HFFc6 (cell line): ENCODE data around the gene SAMD11. TPM values are rescaled to one million over a fixed set of nuclear protein-coding genes. Genes with fewer than 3 reads are reported as not detected.

Experiments used
- DNase-seq: peaks from one replicate; pipeline ENCODE4 v3.0.0-alpha.2; 2018
- H3K27ac Mint-ChIP-seq: 2 replicates; pipeline ENCODE4 v1.8.0; 2020; ENCODE audit warnings: mild to moderate bottlenecking, mixed read lengths
- H3K27me3 Mint-ChIP-seq: 2 replicates; pipeline ENCODE4 v1.8.0; 2021; ENCODE audit warnings: mild to moderate bottlenecking, moderate library complexity, mixed read lengths; ENCODE audit not compliant: insufficient read depth
- H3K36me3 Mint-ChIP-seq: 2 replicates; pipeline ENCODE4 v1.8.0; 2021; ENCODE audit warnings: low read depth, mixed read lengths
- H3K4me1 Mint-ChIP-seq: 2 replicates; pipeline ENCODE4 v1.8.0; 2020; ENCODE audit warnings: low read depth, mixed read lengths
- H3K4me3 Mint-ChIP-seq: 2 replicates; pipeline ENCODE4 v1.8.0; 2020; ENCODE audit warnings: mild to moderate bottlenecking, moderate library complexity, mixed read lengths
- H3K9me3 Mint-ChIP-seq: 2 replicates; pipeline ENCODE4 v1.8.0; 2020; ENCODE audit warnings: mild to moderate bottlenecking, mixed read lengths
- total RNA-seq, 6 experiments: library from RNA; stranded (reverse); fragmentation: NEBNext Ultra II Directional; extraction: Animal tissue kit (Norgen Biotek cat#: 25700); gene quantifications; 2 replicates in 1 of 6; 3 replicates in 5 of 6; pipeline ENCODE4 v1.2.3, GENCODE V29; 2021
- TF ChIP-seq, protein P1 (sequence below): fragments of 200-600 bp; sonication (generic); IDR thresholded peaks from 2 replicates; pipeline ENCODE4 v1.5.0; 2021; ENCODE audit warnings: antibody characterized with exemption, mild to moderate bottlenecking

The SAMD11 gene
- total RNA-seq, 6 experiments from 2014 or later = 20.6 to 29.3 (median 27.5) TPM

DNA sequence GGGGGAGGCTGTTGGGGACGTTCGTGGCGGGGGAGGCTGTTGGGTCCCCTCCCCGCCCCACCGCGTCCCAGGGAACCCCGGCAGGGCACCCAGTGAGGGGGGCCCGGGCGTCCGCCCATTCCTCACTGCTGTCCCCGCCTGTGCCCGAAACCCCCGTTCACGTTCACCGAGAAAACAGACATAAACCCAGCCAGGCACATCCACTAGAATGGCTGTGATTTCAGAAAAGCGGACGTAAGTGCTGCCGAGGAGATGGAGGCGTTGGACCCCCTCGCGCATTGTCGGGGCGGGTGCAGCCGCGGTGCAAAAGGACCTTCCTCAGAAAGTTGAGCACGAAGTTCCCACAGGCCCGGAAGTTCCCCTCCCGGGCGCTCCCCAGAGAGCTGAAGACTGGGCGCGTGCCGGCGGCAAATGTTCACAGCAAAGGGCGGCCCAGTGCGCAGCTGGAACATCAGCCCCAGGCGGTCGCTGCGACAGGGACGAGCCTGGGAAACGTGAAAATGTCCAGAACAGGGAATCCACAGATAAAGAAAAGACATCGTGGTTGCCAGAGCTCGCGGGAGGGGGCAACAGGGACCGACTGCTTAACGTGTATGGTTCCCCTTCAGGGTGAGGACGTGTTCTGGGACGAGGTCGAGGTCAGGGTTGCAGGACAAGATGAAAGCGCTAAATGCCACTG, 18.5 kb upstream of the SAMD11 start:
- H3K4me3 Mint-ChIP-seq = peak overlapping the region; percentile 77
- no peaks in the 10 kb centered on the region for H3K9me3 Mint-ChIP-seq
- H3K27ac Mint-ChIP-seq = peak overlapping the region; percentile 18
- H3K36me3 Mint-ChIP-seq = no peaks in the 10 kb centered on the region
- no peak for DNase-seq
- H3K4me1 Mint-ChIP-seq = peaks cover 24% of the 10 kb centered on the region
- TF ChIP-seq, protein P1, sequence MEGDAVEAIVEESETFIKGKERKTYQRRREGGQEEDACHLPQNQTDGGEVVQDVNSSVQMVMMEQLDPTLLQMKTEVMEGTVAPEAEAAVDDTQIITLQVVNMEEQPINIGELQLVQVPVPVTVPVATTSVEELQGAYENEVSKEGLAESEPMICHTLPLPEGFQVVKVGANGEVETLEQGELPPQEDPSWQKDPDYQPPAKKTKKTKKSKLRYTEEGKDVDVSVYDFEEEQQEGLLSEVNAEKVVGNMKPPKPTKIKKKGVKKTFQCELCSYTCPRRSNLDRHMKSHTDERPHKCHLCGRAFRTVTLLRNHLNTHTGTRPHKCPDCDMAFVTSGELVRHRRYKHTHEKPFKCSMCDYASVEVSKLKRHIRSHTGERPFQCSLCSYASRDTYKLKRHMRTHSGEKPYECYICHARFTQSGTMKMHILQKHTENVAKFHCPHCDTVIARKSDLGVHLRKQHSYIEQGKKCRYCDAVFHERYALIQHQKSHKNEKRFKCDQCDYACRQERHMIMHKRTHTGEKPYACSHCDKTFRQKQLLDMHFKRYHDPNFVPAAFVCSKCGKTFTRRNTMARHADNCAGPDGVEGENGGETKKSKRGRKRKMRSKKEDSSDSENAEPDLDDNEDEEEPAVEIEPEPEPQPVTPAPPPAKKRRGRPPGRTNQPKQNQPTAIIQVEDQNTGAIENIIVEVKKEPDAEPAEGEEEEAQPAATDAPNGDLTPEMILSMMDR = no peak
- no peaks in the 10 kb centered on the region; the same call in 1 of the 2 replicates for H3K27me3 Mint-ChIP-seq

DNA sequence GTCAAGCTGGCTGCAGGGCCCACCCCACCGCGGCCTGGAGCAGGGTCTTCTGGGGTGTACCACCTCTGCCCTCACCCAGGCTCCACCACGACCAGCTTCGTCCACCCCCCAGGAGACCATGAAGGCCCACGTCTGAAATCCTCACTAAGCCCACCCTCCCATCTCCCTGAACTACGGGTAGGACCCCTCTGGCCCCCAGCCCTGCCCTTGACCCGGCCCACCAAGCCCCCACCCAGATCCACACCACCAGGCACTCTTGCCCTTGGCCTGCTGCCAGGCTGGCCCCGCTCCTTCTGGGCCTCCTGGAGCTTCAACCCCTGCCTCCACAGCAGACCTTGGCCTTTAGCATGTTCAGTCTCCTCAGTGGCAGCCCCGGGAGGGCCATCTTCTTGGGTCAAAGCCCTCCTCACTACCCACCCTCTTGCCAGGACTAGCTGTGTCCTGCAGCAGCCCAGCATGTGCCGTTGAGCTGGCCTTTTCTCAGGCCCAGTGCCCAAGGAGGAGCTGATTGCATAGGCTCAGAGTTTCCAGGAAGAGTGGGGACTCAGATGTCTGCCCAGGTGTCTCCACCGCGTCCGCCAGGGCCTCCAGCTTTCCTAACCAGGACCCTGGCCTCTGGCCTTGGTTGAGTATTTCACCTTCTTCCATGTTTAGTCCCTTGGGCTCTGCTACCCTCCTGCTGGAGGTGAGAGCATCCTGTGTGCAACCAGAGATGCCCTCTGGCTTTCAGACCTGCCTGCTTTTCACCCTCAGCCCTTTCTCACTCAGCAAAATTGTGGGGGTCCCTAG, 17.7 kb upstream of the SAMD11 start:
- H3K4me3 Mint-ChIP-seq = peak overlapping the region; percentile 77; the same call in 1 of the 2 replicates
- H3K36me3 Mint-ChIP-seq = no peaks in the 10 kb centered on the region
- H3K4me1 Mint-ChIP-seq = peaks cover 30% of the 10 kb centered on the region
- H3K27me3 Mint-ChIP-seq = peaks cover under 1% of the 10 kb centered on the region
- 0 out of 2 replicates have a peak overlapping the region, but pooled peaks have one; percentile 62 for H3K27ac Mint-ChIP-seq
- no peak for DNase-seq
- no peaks in the 10 kb centered on the region for H3K9me3 Mint-ChIP-seq
- TF ChIP-seq, protein P1 = no peak

DNA sequence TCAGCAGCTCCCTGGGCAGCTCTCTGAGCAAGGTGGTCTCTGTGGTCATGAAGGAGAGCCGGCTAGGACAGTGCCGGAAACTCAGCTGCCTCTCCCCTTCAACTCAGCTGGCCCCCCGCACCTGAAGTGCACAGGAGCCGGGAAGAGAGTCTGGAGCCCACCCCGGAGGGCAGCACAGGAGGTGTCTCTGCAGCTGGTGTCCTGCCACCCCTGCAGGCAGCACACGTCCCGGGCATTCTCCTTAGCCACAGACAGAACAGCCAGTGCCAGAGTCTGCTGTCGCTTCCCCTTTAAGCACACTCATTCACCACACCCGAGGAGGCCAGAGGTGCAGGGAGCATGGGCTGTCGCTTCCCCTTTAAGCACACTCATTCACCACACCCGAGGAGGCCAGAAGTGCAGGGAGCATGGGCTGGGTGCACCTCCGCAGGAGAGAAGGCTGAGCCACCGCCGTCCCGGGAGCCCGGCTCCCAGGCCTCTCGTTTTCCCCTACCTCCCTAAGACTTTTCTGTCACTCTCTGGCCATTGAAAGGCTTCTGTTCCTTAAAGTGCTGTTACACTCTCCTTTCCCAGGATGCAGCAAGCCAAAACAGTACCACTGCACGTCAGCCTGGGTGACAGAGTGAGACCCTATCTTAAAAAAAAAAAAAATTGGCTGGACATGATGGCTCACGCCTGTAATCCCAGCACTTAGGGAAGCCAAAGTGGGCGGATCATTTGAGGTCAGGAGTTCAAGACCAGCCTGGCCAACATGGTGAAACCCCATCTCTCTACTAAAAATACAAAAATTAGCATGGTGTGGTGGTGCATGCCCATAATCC, 16.9 kb upstream of the SAMD11 start:
- Mint-ChIP-seq H3K4me1 (peaks cover 36% of the 10 kb centered on the region), H3K36me3 (no peaks in the 10 kb centered on the region), H3K27me3 (peaks cover 5% of the 10 kb centered on the region), H3K27ac (peak overlapping the region; percentile 62), H3K9me3 (no peaks in the 10 kb centered on the region), H3K4me3 (peak overlapping the region; percentile 59)
- DNase-seq = peak; percentile 82
- TF ChIP-seq, protein P1 = no peak

DNA sequence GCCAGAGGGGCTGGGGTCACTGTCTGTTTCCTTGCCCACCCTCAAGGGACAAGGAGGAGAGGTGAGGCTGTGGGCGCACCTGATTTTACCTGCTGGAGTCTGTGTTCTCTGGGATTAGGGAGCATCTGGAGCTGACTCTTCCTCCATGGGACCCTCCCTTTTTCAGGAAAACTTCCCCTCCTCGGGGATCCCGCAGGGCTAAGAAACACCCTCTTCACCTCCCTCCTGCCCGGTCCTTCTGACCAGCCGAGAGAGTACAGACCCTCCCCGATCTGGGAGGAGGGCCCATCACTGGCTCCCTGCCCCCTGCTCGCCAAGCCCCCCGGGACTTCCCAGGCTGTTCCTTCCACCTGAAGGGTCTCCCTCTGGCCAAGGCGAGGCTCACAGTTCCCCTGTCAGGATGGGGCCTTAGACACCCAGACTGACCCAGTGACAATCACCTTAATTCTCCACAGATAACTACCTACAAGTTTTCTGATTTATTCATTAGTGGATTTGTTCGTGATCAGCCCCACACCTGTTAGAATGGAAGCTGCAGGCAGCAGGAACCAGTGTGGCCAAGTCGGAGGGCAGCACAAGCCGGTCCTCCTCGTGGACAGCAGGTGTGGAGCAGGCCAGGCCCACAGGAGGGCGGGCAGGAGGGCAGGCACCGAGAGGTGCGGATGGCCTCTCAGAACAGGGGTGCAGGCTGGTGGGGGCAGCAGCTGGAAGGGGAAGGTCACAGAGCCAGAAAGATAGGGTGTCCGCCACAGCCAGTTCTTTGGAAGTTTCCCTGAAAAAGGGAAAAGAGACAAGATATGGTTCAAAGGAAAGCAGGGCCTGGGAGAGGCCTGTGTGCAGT, 15.9 kb upstream of the SAMD11 start:
- H3K27ac Mint-ChIP-seq = no peak overlapping the region
- peaks cover 5% of the 10 kb centered on the region for H3K27me3 Mint-ChIP-seq
- peaks cover 36% of the 10 kb centered on the region for H3K4me1 Mint-ChIP-seq
- TF ChIP-seq, protein P1 = no peak
- no peak for DNase-seq
- H3K4me3 Mint-ChIP-seq = peak overlapping the region; percentile 11; the same call in 1 of the 2 replicates
- H3K36me3 Mint-ChIP-seq = no peaks in the 10 kb centered on the region
- H3K9me3 Mint-ChIP-seq = no peaks in the 10 kb centered on the region

DNA sequence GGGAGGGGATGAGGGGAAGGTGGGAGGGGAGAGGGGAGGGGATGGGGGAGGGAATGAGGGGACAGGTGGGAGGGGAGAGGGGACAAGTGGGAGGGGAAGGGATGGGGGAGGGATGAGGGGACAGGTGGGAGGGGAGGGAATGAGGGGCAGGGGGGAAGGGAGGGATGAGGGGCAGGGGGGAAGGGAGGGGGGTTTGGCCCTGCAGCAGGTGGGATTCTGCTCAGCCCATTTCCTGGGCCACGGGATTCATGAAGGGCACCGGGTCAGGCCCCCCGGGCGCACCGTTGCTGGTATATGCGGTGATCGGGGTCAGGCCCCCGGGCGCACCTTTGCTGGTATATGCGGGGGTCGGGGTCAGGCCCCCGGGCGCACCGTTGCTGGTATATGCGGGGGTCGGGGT, 15.1 kb upstream of the SAMD11 start:
- peaks cover 36% of the 10 kb centered on the region for H3K4me1 Mint-ChIP-seq
- TF ChIP-seq, protein P1 = no peak
- H3K27me3 Mint-ChIP-seq = peaks cover 7% of the 10 kb centered on the region
- no peak overlapping the region for H3K4me3 Mint-ChIP-seq
- H3K9me3 Mint-ChIP-seq = no peaks in the 10 kb centered on the region
- H3K36me3 Mint-ChIP-seq = no peaks in the 10 kb centered on the region
- DNase-seq = no peak
- no peak overlapping the region for H3K27ac Mint-ChIP-seq
